GM19351 (cell line): ENCODE measurements around the gene MTUS2.
"Not testable (repeated sequence)": the region's sequence is repeated elsewhere in the genome, so short reads cannot be mapped to it uniquely, and the experiment has no call there.

ENCODE experiments used
- ATAC-seq: cut with Tn5 transposase; IDR thresholded peaks from one replicate; pipeline ENCODE4 v1.9.1; 2021; ENCODE audit warnings: mild to moderate bottlenecking, moderate library complexity; ENCODE audit not compliant: unreplicated experiment

The MTUS2 gene

DNA sequence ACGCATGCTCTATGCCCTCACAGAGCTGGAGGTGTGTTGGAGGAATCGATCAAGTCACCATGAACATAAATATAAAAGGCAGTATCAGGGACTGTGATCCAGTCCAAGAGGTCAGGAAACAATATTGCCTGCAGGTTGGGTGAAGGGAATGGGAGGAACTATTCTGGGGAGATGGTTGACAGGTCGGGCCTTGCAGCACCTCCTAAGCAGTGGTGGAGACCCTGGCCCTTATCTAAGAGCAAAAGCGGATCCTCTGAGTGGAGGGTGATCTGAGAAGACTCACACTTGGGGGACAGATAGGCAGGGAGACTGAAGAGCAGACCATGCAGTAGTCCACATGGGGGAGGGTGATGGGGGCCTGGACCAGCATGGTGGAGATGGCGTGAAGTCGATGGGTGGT is 561.9 kb downstream of the MTUS2 start:
- no peak for ATAC-seq

GRCh38 chr13:29383476-29383875 is 563.3 kb downstream of the MTUS2 start:
- ATAC-seq = no peak

DNA sequence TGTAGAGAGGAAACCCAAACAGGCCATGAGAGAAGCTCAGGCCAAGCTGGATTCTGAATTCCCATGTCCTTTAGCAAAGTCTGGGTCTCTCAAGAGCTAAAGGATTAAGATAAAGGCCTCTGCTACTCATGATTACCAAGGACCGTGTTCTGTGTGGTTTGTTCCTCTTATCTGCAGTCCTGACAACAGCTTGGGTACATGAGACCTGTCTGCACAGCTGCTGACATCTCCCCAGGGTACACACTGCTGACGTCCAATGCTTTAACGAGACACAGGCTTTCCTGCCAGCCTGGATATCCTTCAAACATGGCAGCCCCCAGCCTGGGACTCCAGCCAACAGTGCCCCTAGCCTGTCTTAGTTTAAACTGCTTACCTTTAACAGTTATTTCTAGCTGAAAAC is 564.3 kb downstream of the MTUS2 start:
- ATAC-seq = no peak

GRCh38 chr13:29384871-29385270 is 564.7 kb downstream of the MTUS2 start:
- ATAC-seq = no peak

DNA sequence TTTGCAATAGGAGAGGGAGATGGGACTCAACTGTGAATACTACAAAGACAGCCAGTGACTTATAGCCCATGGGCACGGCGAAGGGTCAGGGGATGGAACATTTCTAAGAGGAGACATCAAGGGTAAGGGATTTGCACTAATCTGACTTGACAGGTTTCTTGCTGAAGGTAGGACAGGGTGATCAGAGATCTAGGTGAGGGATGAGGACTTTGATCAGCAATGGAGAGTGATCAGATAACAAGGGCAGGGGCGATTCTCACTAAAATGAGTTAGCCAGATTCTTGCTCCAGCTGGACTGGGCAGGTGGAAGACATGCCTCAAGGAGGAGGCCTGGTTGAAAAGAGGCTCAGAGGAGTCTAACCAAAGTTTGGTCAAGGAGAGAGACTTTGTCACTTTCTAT is 566.1 kb downstream of the MTUS2 start:
- no peak for ATAC-seq

DNA sequence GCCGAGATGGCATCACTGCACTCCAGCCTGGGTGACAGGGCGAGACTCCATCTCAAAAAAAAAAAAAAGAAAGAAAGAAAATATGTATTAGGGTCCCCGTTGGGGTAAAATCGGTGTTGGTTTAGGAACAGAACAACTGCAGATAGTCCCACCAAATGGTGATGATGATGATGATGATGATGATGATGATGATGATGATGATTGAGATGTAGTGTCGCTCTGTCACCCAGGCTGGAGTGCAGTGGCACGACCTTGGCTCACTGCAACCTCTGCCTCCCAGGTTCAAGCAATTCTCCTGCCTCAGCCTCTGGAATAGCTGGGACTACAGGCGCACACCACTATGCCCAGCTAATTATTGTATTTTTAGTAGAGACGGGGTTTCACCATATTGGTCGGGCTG is 570.5 kb downstream of the MTUS2 start:
- ATAC-seq = not testable (repeated sequence)

GRCh38 chr13:29396446-29396845 is 576.3 kb downstream of the MTUS2 start:
- no peak for ATAC-seq

GRCh38 chr13:29397265-29397664 is 577.1 kb downstream of the MTUS2 start:
- no peak for ATAC-seq

- no peak for ATAC-seq
Measured at GRCh38 chr13:29402166-29402636, 582.1 kb downstream of the MTUS2 start.

DNA sequence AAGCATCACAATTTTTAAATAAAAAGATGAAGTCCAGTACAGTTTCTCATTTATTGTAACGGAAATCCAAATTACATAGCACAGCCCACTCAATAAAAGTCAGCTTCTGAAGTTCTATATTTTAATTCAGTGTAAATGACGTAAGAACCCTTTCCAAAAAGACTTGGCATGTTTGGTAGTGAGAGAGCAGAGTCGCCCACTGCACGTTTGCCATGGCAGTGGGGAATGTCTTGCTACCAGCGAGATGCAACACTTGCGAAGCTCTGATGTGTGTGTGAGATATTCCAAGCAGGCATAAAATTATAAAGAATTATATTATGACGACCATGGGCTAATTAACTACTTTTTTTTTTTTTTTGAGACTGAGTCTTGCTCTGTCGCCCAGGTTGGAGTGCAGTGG is 585.3 kb downstream of the MTUS2 start:
- ATAC-seq = no peak

DNA sequence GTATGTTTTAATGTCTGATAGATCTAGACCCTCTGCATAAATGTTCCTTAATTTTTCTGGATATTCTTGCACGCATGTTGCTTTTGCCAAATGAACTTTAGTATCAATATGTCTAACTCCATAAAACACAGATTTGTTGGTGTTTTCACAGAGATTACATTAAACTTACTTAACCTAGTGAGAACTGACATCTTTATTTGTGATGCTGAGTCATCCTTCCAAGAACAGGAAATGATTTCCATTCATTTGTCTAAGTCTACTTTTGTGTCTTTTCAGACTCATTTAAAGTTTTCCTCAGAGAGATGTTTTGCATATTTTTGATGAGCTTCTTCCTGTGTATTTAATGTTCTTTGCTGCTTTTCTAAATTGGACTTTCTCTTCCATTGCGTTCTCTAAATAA is 591.3 kb downstream of the MTUS2 start:
- no peak for ATAC-seq

DNA sequence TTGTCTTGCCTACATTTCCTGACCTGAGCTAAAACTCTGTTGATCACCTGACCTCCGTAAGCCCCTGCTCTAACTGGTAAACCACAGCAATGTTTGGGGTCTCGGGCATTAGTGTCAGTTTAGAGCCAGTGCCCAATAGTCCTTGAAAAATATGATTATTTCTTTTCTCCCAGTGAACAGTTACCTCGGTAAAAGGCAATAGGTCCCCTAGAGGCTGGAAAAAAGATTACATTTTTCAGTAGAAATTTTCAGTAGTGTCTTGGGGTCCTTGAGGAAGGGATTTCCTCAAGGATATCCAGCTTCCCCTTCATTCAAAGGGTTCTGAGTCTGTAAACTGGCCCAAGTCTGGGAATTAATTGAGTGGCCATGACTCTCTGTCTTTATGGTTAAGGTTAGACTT is 597.9 kb downstream of the MTUS2 start:
- ATAC-seq = no peak

DNA sequence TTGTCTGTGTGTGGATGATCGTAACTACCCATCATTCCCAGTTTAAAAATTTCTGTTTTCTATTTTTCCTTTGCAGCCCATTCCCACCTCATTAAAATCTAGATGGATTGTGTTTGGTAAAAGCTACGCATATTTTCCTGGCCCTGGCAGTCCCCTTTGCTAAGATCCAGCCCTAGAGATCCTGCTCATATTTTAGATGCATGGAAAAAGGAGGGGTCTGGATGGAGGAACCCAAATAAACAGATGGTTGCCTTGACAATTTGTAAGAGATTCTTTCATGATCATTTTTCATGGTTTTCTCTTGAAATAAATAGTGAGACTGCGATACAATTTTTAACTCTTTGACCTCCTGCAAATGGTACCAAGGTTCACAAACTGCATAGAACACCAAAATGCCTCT is 601.0 kb downstream of the MTUS2 start:
- no peak for ATAC-seq

DNA sequence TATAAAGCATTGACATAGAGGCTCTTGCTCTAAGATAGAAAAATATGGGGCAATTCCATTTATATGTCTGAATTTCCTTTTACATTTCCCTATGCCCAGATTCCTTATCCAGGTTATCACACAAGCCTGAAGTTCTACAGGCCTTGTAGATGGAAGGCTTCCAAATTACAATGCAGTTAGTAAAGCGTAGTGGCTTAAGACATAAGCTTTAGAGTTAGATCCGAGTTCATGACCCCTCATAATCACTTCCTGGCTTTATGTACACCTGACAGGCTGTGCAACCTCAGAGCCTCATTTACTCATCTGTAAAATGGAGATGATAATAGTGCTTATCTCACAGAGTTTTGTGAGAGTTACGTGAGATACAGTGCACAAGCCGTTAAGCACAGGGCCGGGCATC is 601.9 kb downstream of the MTUS2 start:
- ATAC-seq = no peak

- no peak for ATAC-seq
Measured at GRCh38 chr13:29423050-29423449, 602.9 kb downstream of the MTUS2 start.

GRCh38 chr13:29427937-29428309 is 607.8 kb downstream of the MTUS2 start:
- no peak for ATAC-seq

DNA sequence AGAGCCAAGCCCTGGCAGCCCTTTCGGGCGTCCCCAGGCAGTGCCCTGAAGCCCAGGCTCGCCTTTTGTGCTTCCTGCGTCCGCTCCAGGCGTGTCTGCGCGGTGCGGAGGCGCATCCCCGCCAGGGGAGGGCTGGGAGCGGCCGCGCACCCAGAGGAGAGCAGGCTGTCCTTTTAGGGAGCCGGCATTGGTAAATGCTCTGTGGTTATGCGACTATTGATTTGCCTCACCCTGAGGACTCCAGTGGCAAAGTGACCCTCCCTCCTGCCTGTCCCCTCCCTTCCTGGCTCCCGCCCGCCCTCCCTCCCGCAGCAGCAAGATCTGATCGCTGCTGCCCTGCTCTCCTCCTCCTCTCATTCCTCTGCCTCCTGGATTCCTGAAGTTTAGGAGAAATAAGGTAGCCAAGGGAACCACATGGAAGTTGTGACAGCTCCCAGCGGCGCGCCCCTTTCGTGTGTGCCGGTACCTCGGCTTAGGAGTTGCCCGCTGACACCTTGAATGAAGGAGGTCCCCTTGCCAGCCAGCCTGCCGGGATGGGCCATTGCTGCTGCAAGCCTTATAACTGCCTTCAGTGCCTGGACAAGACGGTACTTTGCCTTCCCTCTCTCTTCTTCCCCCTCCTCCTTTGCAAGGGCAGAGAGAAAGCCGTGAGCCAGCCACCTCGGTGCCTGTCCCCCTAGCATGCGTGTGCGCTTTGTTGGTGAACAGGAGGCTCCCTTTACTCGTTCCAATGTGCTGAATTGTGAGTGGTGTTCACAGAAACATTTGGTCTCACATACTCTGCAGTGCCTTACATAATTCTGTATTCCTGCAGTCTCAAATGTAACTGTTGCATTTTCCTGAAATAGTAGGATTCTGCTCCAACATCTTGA is 608.4 kb downstream of the MTUS2 start:
- ATAC-seq = no peak

DNA sequence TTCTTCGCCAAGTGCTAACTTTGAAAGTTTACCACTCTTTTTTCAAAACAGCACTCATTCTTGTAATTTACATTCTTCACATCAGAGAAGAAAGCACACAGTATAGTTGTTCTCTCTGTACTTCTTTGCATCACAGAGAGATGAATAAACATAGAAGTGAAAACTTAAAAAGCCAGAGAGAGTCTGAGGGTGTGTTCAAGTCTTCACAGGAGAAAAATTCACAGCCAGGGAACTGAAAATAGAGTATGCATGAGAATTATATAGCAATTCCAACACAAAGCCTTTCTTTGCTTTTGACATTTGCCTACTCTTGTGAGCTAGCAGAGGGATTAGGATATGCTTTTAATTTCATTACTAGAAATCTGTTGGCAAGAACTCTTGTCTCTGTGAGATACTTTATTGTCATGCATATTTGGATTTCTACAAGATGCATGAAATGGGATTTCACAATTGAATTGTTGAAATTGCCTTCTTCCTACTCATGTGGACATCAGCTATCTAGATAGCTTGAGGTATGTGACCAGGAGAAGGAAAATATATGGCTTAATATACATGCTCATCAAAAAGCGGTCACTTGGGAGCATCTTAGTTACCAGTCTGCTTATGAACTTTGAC is 609.3 kb downstream of the MTUS2 start:
- ATAC-seq = no peak

DNA sequence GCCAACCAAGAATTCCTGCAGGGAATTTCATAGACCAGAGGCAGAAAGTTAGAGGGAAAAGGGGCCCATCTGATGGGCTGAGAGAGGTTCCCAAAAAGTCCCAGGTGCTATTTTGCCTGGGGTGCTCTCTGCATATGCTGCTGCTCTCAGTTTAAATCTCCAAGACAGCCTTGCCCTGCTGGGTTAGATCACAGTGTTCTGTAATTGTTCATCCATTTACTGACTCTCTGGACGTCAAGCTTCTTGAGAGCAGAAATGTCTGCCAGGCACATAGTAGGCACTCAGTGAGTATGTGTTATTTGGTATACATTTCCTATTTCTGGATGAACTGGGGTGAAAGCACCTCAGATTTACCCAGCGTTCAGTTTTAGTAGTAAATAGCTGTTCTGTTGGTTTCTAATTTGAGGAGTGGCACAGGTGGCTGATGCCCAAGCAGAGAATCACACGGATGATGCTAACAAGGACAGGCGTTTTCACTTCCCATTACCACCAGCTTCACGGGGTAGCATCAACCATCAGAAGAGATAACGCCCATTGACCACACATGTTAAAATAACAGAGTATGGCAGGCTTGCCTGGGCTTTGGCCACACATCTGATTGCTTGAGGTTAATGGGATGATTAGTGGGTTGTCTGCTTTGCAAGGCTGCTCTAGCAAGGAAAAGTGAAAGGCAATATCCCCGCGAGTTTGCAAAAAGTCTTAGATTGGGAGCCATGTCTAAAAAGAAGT is 614.2 kb downstream of the MTUS2 start:
- peak; percentile 60 for ATAC-seq

DNA sequence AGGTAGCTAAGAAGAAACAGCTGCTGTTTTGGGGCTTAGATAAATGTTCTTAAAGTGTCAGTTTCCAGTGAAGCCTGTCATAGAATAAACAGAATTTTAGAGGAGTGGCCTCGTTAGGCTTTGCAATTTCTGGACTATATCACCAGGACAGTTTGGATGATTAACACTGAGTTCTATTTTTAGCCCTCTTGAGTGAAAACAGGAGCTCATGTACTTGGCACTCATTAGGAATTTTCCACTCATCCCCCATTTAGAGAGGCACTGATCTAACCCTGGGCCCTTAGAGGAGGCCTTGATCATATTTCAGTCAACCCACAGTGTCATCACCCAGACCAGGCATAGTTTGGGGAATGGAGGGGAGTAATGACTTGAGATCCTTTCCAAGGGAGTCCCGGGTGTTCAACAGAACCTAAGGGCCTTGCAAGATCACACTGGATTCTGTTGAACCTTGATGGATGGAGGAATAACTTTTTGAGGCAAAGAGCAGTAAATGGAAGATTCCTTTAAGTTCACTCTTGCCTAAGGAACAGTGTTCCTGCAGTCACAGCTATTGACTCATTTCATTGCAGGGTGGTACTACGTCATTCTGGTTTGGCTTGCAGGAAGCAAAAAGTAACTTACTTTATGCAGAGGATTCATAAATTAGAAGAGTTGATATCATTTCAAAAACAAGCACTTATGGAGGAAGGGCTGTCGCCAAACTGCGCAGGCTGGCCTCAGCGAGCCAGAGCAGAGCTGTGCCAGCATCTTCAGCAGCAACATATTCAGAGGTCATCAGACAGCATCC is 615.2 kb downstream of the MTUS2 start:
- no peak for ATAC-seq

DNA sequence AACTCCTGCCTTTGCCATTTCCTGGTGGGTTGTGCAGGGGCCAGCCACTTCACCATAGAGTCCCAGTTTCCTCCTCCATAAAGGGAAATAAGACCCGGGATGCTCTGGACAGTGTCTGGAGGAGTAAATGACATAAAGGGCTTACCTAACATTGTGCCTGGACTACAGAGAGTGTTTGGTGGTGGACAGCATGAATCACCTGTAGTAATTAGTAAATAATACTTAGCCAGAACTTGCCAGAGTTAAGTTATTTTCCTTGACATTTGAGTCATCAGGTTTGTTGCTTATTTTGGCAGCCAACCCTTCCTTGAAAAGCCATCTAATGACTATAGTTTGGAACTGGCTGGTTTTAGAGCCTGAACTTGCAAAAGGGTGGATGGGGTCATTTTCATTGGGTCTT is 616.2 kb downstream of the MTUS2 start:
- no peak for ATAC-seq
